Endothelial cell of umbilical vein (primary cell): ENCODE data around the gene RPEL1. TPM values are rescaled to one million over a fixed set of nuclear protein-coding genes. Genes with fewer than 3 reads are reported as not detected.

Experiments used
- BruUV-seq: library from RNA; stranded (reverse); fragments of 400-500 nt; replicated peaks from 2 replicates; lab custom pipeline; 2021; lab: Mats Ljungman, UMichigan
- CTCF ChIA-PET: fragments of 300-600, 350-600 bp; sonication (Branson Sonifier 250); formaldehyde crosslinking; loops from one replicate; lab custom pipeline; 2021; ENCODE audit warnings: antibody characterized with exemption, inconsistent platforms; lab: Charles Lee
- POLR2A ChIA-PET: fragments of 300-600, 350-600 bp; sonication (Branson Sonifier 250); formaldehyde crosslinking; loops from one replicate; lab custom pipeline; 2021; ENCODE audit warnings: antibody characterized with exemption, inconsistent platforms; lab: Charles Lee
- DNase-seq: peaks from one replicate; pipeline ENCODE4 v3.0.0-alpha.2; 2011; ENCODE audit warnings: low read depth, low spot score
- FAIRE-seq: peaks from 2 replicates; lab custom pipeline; 2011; peaks lifted over from hg19 to GRCh38; lab: Jason Lieb, UNC
- H2AFZ ChIP-seq: 2 replicates; pipeline ENCODE4 v1.6.0; 2012; ENCODE audit warnings: low read depth, low read length, control low read depth, inconsistent platforms
- H3K27ac ChIP-seq: 2 replicates; pipeline ENCODE4 v1.5.1; 2011; ENCODE audit warnings: low read depth, mild to moderate bottlenecking, control low read depth, low read length, moderate library complexity; ENCODE audit not compliant: insufficient read depth
- H3K27me3 ChIP-seq, 2 experiments: 2 replicates each; pipeline versions ENCODE4 v1.6.0 to v1.6.1; 2011; ENCODE audit warnings: low read length in 2 of 2, mixed read lengths in 1 of 2; ENCODE audit not compliant: control insufficient read depth in 2 of 2, insufficient read depth in 2 of 2
- H3K36me3 ChIP-seq, 2 experiments: 2 replicates in 1 of 2; 3 replicates in 1 of 2; pipeline ENCODE4 v1.5.1; 2011; ENCODE audit warnings: low read length in 2 of 2, mild to moderate bottlenecking in 1 of 2, moderate library complexity in 1 of 2; ENCODE audit not compliant: control insufficient read depth in 2 of 2, insufficient read depth in 2 of 2; ENCODE audit errors: extremely low read depth in 1 of 2
- H3K4me1 ChIP-seq: 3 replicates; pipeline ENCODE4 v1.5.1; 2011; ENCODE audit warnings: mild to moderate bottlenecking, low read length; ENCODE audit not compliant: control insufficient read depth, insufficient read depth; ENCODE audit errors: extremely low read depth
- H3K4me2 ChIP-seq: 2 replicates; pipeline ENCODE4 v1.6.1; 2011; ENCODE audit warnings: low read length, control low read depth, mixed read lengths; ENCODE audit not compliant: insufficient read depth
- H3K4me3 ChIP-seq, 3 experiments: fragments of 200-600 bp in 1 of 3; sonication (generic), shearing (Covaris generic) in 1 of 3; replicated peaks in 1 of 3; 2 replicates each; pipeline ENCODE4 v1.5.1; 2011 to 2016; ENCODE audit warnings: control low read depth in 3 of 3, low read length in 3 of 3, mild to moderate bottlenecking in 2 of 3, inconsistent platforms in 1 of 3, low read depth in 1 of 3, moderate library complexity in 1 of 3; ENCODE audit not compliant: insufficient read depth in 1 of 3
- H3K79me2 ChIP-seq: 2 replicates; pipeline ENCODE4 v1.6.0; 2012; ENCODE audit warnings: low read length, inconsistent platforms; ENCODE audit not compliant: control insufficient read depth, insufficient read depth
- H3K9ac ChIP-seq: replicated peaks from 2 replicates; pipeline ENCODE3; 2011; ENCODE audit warnings: low read length, control low read depth; ENCODE audit not compliant: insufficient read depth; ENCODE audit errors: extremely low read depth
- H3K9me1 ChIP-seq: replicated peaks from 3 replicates; pipeline ENCODE4 v1.6.0; 2011; ENCODE audit warnings: mild to moderate bottlenecking, low read length; ENCODE audit not compliant: control insufficient read depth, insufficient read depth; ENCODE audit errors: extremely low read depth
- H3K9me3 ChIP-seq: replicated peaks from 2 replicates; pipeline ENCODE4 v1.5.1; 2012; ENCODE audit warnings: low read length, inconsistent platforms; ENCODE audit not compliant: control insufficient read depth, insufficient read depth
- H4K20me1 ChIP-seq: replicated peaks from 2 replicates; pipeline ENCODE3; 2011; ENCODE audit warnings: mild to moderate bottlenecking, low read length; ENCODE audit not compliant: control insufficient read depth, insufficient read depth; ENCODE audit errors: extremely low read depth
- EZH2 ChIP-seq: IDR thresholded peaks from 2 replicates; pipeline ENCODE4 v1.6.1; 2012; ENCODE audit warnings: borderline replicate concordance, low read depth, mild to moderate bottlenecking, moderate library complexity, low read length, inconsistent platforms; ENCODE audit not compliant: severe bottlenecking
- FOS ChIP-seq: IDR thresholded peaks from 2 replicates; pipeline ENCODE4 v1.6.1; 2011; ENCODE audit warnings: mild to moderate bottlenecking, low read length, moderate library complexity, borderline replicate concordance; ENCODE audit not compliant: insufficient read depth
- GATA2 ChIP-seq: IDR thresholded peaks from 2 replicates; pipeline ENCODE4 v1.7.0; 2011; ENCODE audit warnings: low read depth, mild to moderate bottlenecking, moderate library complexity, mixed read lengths, low read length; ENCODE audit not compliant: insufficient read length, insufficient read depth
- JUN ChIP-seq: IDR thresholded peaks from 2 replicates; pipeline ENCODE4 v1.6.1; 2011; ENCODE audit warnings: borderline replicate concordance, low read depth; ENCODE audit not compliant: insufficient read length, insufficient read depth
- MAX ChIP-seq: IDR thresholded peaks from 2 replicates; pipeline ENCODE4 v1.6.1; 2011; ENCODE audit not compliant: insufficient read depth, insufficient read length
- MYC ChIP-seq: IDR thresholded peaks from one replicate; pipeline ENCODE4 v1.6.1; 2011; ENCODE audit warnings: mild to moderate bottlenecking, low read depth, low read length
- POLR2A ChIP-seq: IDR thresholded peaks from 2 replicates; pipeline ENCODE4 v1.6.1; 2012; ENCODE audit warnings: low read depth, mild to moderate bottlenecking, control low read depth, low read length
- POLR2AphosphoS5 ChIP-seq: IDR thresholded peaks from 2 replicates; pipeline ENCODE4 v1.6.1; 2012; ENCODE audit warnings: low read depth, mild to moderate bottlenecking, control low read depth, low read length, moderate library complexity; ENCODE audit not compliant: insufficient read depth
- dilution Hi-C: fragments of 300-500 bp; cut with MboI; formaldehyde crosslinking; loops from one replicate; pipeline ENCODE4 v1.15.0; 2019; ENCODE audit warnings: low sequenced_read_pairs; ENCODE audit not compliant: extremely low pct_ligation_motif_present
- intact Hi-C: fragments of 100-400 bp; cut with micrococcal nuclease; formaldehyde crosslinking; loops from one replicate; pipeline ENCODE4 v1.10.0; 2022
- polyA plus RNA-seq, 4 experiments: library from polyadenylated mRNA; depleted of rRNA in 3 of 4; stranded (reverse) in 3 of 4; unstranded in 1 of 4; fragments of >200 nt; gene quantifications; 2 replicates each; pipeline versions ENCODE4 v1.2.1 to v1.2.3, GENCODE V29; 2011 to 2012; ENCODE audit warnings: missing spikeins in 1 of 4
- total RNA-seq: library from RNA; stranded (reverse); gene quantifications from 2 replicates; pipeline ENCODE4 v1.2.3, GENCODE V29; 2021
- TF ChIP-seq, protein P1 (sequence below), 2 donors: IDR thresholded peaks; 1 replicate in 1 of 2; 2 replicates in 1 of 2; pipeline ENCODE4 v1.5.1; 2011; ENCODE audit warnings: low read length in 2 of 2, mild to moderate bottlenecking in 2 of 2, moderate library complexity in 2 of 2, control low read depth in 1 of 2, inconsistent platforms in 1 of 2, low read depth in 1 of 2; ENCODE audit not compliant: insufficient read depth in 1 of 2; ENCODE audit errors: extremely low read depth in 1 of 2

The RPEL1 gene
- total and polyA plus RNA-seq, 2 donors (not counting 3 experiments of a cell fraction or from before 2014, with no cell fraction given), result 0.04 TPM; not detected in 1

GRCh38 chr10:103235775-103236174 lies 9.9 kb upstream of the RPEL1 start:
- H3K4me3 ChIP-seq, result no peak overlapping the region
- no peak for FAIRE-seq
- intact Hi-C loops (no loop called here), dilution Hi-C loops (no loop called here)
- H3K4me2 ChIP-seq, result no peak overlapping the region
- H3K9me1 ChIP-seq, result no peaks in the 10 kb centered on the region
- no peak overlapping the region for H2AFZ ChIP-seq
- ChIA-PET CTCF (interaction anchor here (0.9 to 6.9 kb wide), 2 partner anchors 8 to 318 kb away, joined by 3 to 57 read pairs; partner anchors contain the start of gene CNNM2), POLR2A (no interaction called here)
- H3K27ac ChIP-seq, result no peak overlapping the region
- no peaks in the 10 kb centered on the region for H3K79me2 ChIP-seq
- H3K36me3 ChIP-seq, result no peaks in the 10 kb centered on the region
- no peaks in the 10 kb centered on the region for H4K20me1 ChIP-seq
- peaks cover 25% of the 10 kb centered on the region for H3K4me1 ChIP-seq
- H3K9me3 ChIP-seq, result no peaks in the 10 kb centered on the region
- no peaks in the 10 kb centered on the region for H3K27me3 ChIP-seq
- DNase-seq, result no peak
- no peak overlapping the region for H3K9ac ChIP-seq
- BruUV-seq, result no TSS peak
- TF ChIP-seq EZH2 (no peak), MAX (no peak), MYC (no peak), GATA2 (no peak), JUN (no peak), POLR2A (no peak), POLR2AphosphoS5 (no peak), FOS (no peak)
- TF ChIP-seq, protein P1, sequence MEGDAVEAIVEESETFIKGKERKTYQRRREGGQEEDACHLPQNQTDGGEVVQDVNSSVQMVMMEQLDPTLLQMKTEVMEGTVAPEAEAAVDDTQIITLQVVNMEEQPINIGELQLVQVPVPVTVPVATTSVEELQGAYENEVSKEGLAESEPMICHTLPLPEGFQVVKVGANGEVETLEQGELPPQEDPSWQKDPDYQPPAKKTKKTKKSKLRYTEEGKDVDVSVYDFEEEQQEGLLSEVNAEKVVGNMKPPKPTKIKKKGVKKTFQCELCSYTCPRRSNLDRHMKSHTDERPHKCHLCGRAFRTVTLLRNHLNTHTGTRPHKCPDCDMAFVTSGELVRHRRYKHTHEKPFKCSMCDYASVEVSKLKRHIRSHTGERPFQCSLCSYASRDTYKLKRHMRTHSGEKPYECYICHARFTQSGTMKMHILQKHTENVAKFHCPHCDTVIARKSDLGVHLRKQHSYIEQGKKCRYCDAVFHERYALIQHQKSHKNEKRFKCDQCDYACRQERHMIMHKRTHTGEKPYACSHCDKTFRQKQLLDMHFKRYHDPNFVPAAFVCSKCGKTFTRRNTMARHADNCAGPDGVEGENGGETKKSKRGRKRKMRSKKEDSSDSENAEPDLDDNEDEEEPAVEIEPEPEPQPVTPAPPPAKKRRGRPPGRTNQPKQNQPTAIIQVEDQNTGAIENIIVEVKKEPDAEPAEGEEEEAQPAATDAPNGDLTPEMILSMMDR (IDR thresholded peaks at IDR 0.05; ENCODE audit: extremely low read depth in 1 of 2, insufficient read depth in 1 of 2, low read depth in 1 of 2, low read length in 2 of 2), result no peak
